HEK293T (cell line): ENCODE data around the gene SARM1.

Experiments used
- CTCF ChIA-PET: fragments of 350-600 bp; formaldehyde crosslinking; extraction: SDS; loops from one replicate; lab custom pipeline; 2021; ENCODE audit warnings: antibody characterized with exemption, inconsistent platforms; lab: Yijun Ruan, JAX
- POLR2A ChIA-PET: fragments of 350-600 bp; formaldehyde crosslinking; extraction: SDS; loops from one replicate; lab custom pipeline; 2020; ENCODE audit warnings: antibody characterized with exemption, inconsistent platforms; lab: Yijun Ruan, JAX
- DNase-seq: peaks from one replicate; pipeline ENCODE4 v3.0.0; 2012; ENCODE audit warnings: mixed read lengths; ENCODE audit errors: extremely low spot score
- ARNT ChIP-seq: fragments of 450-650 bp; IDR thresholded peaks from 2 replicates; pipeline ENCODE4 v1.6.1; 2017; ENCODE audit warnings: mild to moderate bottlenecking
- BHLHE40 ChIP-seq: fragments of 450-650 bp; IDR thresholded peaks from 2 replicates; pipeline ENCODE4 v1.6.1; 2016; ENCODE audit warnings: mild to moderate bottlenecking, moderate library complexity, borderline replicate concordance
- CTBP1 ChIP-seq: fragments of 450-650 bp; IDR thresholded peaks from 2 replicates; pipeline ENCODE4 v1.6.1; 2016; ENCODE audit warnings: borderline replicate concordance
- ELF4 ChIP-seq: fragments of 450-650 bp; IDR thresholded peaks from 2 replicates; pipeline ENCODE4 v1.6.1; 2017; ENCODE audit warnings: antibody characterized with exemption
- FOXA1 ChIP-seq: fragments of 450-650 bp; IDR thresholded peaks from 2 replicates; pipeline ENCODE4 v1.6.1; 2016; ENCODE audit warnings: mild to moderate bottlenecking
- FOXK2 ChIP-seq: fragments of 450-650 bp; IDR thresholded peaks from 2 replicates; pipeline ENCODE4 v1.6.1; 2016; ENCODE audit warnings: mild to moderate bottlenecking
- FOXM1 ChIP-seq: fragments of 450-650 bp; IDR thresholded peaks from 2 replicates; pipeline ENCODE4 v1.6.1; 2017; ENCODE audit warnings: mild to moderate bottlenecking, borderline replicate concordance
- HDGF ChIP-seq: fragments of 450-650 bp; IDR thresholded peaks from 2 replicates; pipeline ENCODE4 v1.6.1; 2017; ENCODE audit warnings: antibody characterized with exemption, borderline replicate concordance
- L3MBTL2 ChIP-seq: fragments of 450-650 bp; conservative IDR thresholded peaks from 2 replicates; pipeline ENCODE4 v1.6.1; 2016; ENCODE audit warnings: mild to moderate bottlenecking
- LEF1 ChIP-seq: fragments of 450-650 bp; IDR thresholded peaks from 2 replicates; pipeline ENCODE4 v1.6.1; 2017; ENCODE audit warnings: mild to moderate bottlenecking, borderline replicate concordance
- NFRKB ChIP-seq: fragments of 450-650 bp; IDR thresholded peaks from 2 replicates; pipeline ENCODE4 v1.6.1; 2016; ENCODE audit warnings: mild to moderate bottlenecking, moderate library complexity
- PKNOX1 ChIP-seq: fragments of 450-650 bp; IDR thresholded peaks from 2 replicates; pipeline ENCODE4 v1.6.1; 2016
- SP1 ChIP-seq: fragments of 450-650 bp; IDR thresholded peaks from 2 replicates; pipeline ENCODE4 v1.6.1; 2017
- SUZ12 ChIP-seq: fragments of 450-650 bp; IDR thresholded peaks from 2 replicates; pipeline ENCODE4 v1.6.1; 2016; ENCODE audit warnings: mild to moderate bottlenecking
- TARDBP ChIP-seq: fragments of 450-650 bp; IDR thresholded peaks from 2 replicates; pipeline ENCODE4 v1.6.1; 2016
- ZNF384 ChIP-seq: fragments of 450-650 bp; IDR thresholded peaks from 2 replicates; pipeline ENCODE4 v1.6.1; 2016

SARM1 gene

GRCh38 chr17:28379814-28380801 lies 8.6 kb downstream of the SARM1 start:
- TF ChIP-seq FOXA1 (no peak), L3MBTL2 (no peak), NFRKB (no peak), FOXK2 (no peak)
- no peak for DNase-seq
- ChIA-PET CTCF (no interaction called here), POLR2A (interaction anchor here (1.2 kb wide), 1 partner anchor 23 kb away, joined by 4 read pairs; the partner anchor contains the start of gene POLDIP2)

DNA sequence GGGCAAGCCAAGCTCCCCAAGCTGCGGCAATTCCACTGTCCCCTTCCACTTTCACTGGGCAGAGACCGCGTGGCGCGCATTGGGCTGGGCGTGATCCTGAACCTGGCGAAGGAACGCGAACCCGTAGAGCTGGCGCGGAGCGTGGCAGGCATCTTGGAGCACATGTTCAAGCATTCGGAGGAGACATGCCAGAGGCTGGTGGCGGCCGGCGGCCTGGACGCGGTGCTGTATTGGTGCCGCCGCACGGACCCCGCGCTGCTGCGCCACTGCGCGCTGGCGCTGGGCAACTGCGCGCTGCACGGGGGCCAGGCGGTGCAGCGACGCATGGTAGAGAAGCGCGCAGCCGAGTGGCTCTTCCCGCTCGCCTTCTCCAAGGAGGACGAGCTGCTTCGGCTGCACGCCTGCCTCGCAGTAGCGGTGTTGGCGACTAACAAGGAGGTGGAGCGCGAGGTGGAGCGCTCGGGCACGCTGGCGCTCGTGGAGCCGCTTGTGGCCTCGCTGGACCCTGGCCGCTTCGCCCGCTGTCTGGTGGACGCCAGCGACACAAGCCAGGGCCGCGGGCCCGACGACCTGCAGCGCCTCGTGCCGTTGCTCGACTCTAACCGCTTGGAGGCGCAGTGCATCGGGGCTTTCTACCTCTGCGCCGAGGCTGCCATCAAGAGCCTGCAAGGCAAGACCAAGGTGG lies 9.8 kb downstream of the SARM1 start:
- POLR2A ChIA-PET, result no interaction called here
- TF ChIP-seq NFRKB, result no peak
- TF ChIP-seq FOXA1, result no peak
- TF ChIP-seq ZNF384, result no peak
- no peak for TF ChIP-seq LEF1
- TF ChIP-seq ELF4, result no peak
- TF ChIP-seq L3MBTL2, result no peak
- no peak for TF ChIP-seq SUZ12
- TF ChIP-seq FOXK2, result no peak
- TF ChIP-seq CTBP1, result no peak
- no peak for TF ChIP-seq HDGF
- TF ChIP-seq TARDBP, result no peak
- TF ChIP-seq PKNOX1, result no peak
- TF ChIP-seq SP1, result no peak
- TF ChIP-seq FOXM1, result no peak
- TF ChIP-seq ARNT, result no peak
- TF ChIP-seq BHLHE40, result no peak
- CTCF ChIA-PET, result no interaction called here
- no peak for DNase-seq

DNA sequence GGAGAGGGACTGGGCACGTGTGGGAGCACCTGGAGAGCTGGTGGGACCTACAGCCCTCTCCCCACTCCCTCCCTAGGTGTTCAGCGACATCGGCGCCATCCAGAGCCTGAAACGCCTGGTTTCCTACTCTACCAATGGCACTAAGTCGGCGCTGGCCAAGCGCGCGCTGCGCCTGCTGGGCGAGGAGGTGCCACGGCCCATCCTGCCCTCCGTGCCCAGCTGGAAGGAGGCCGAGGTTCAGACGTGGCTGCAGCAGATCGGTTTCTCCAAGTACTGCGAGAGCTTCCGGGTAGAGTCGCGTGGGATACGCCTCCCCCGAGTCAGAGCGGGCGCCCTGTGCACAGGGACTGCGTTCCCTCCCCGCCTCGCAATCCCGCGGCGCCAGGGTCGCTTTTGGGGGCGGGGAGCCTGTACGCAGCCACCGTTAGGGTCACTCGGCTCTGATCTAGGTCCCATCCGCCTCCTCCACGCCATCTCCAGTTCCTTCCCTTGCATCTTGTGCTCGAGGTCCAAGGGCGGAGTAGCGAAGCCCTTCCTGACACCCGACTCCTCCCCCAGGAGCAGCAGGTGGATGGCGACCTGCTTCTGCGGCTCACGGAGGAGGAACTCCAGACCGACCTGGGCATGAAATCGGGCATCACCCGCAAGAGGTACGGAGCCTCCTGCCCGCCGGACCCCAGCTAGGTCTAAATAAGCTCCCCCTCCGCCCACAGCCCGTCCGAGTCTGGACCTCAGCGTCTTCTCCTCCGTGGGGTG lies 13.0 kb downstream of the SARM1 start:
- CTCF ChIA-PET, result interaction anchor here (0.6 kb wide), 1 partner anchor 60 kb away, joined by 3 read pairs; no protein-coding TSS in a partner anchor
- TF ChIP-seq ELF4, result no peak
- no peak for TF ChIP-seq SP1
- TF ChIP-seq NFRKB, result no peak
- TF ChIP-seq FOXK2, result no peak
- TF ChIP-seq ARNT, result no peak
- no peak for TF ChIP-seq SUZ12
- TF ChIP-seq ZNF384, result no peak
- no peak for TF ChIP-seq CTBP1
- no peak for TF ChIP-seq PKNOX1
- TF ChIP-seq L3MBTL2, result no peak
- no peak for TF ChIP-seq HDGF
- no peak for TF ChIP-seq BHLHE40
- TF ChIP-seq TARDBP, result no peak
- no peak for TF ChIP-seq LEF1
- TF ChIP-seq FOXM1, result no peak
- POLR2A ChIA-PET, result no interaction called here
- no peak for DNase-seq

GRCh38 chr17:28385037-28385400 lies 13.5 kb downstream of the SARM1 start:
- TF ChIP-seq FOXA1 (no peak), ELF4 (no peak), FOXK2 (no peak), HDGF (no peak), L3MBTL2 (no peak), TARDBP (no peak), FOXM1 (no peak), ZNF384 (no peak), SUZ12 (no peak), CTBP1 (no peak), NFRKB (no peak), PKNOX1 (no peak), ARNT (no peak), BHLHE40 (no peak), LEF1 (no peak), SP1 (no peak)
- ChIA-PET POLR2A (interaction anchor here (0.9 kb wide), 1 partner anchor 11 kb away, joined by 3 read pairs; no protein-coding TSS in a partner anchor), CTCF (interaction anchor here (0.6 kb wide), 1 partner anchor 60 kb away, joined by 3 read pairs; no protein-coding TSS in a partner anchor)
- DNase-seq, result no peak

DNA sequence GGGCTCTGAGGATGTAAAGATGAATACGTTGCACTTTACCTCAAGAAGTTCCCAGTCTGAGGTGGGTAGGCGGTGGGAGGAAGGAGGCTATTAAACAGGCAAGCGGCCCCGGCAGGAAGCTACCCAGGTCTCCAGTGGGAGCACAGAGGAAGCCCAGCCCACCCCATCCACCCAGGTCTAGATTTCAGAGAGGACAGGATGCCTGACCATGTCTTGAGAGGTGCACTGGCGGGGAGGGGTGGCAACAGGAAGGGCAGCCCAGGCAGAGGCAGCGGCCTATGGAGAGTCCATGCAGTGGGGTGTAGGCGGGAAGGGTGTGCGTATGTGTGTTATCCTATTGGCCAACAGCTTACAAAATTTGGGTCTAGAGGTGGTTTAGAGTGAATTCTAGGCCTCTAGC lies 13.9 kb downstream of the SARM1 start:
- DNase-seq, result no peak
- ChIA-PET CTCF (no interaction called here), POLR2A (interaction anchor here (0.9 kb wide), 1 partner anchor 11 kb away, joined by 3 read pairs; no protein-coding TSS in a partner anchor)
- TF ChIP-seq TARDBP, result no peak
- no peak for TF ChIP-seq BHLHE40
- TF ChIP-seq SP1, result no peak
- no peak for TF ChIP-seq ARNT
- TF ChIP-seq L3MBTL2, result no peak
- TF ChIP-seq CTBP1, result no peak
- no peak for TF ChIP-seq HDGF
